HepG2 (cell line): ENCODE results near the gene GPALPP1. TPM values are rescaled to one million over a fixed set of nuclear protein-coding genes. Genes with fewer than 3 reads are reported as not detected.

Experiments
- ATAC-seq: fragments of 200-7000 bp; cut with Tn5 transposase; 3 replicates; pipeline ENCODE4 v1.9.1; 2020; ENCODE audit warnings: mild to moderate bottlenecking, moderate library complexity
- BruUV-seq: library from RNA; stranded (reverse); fragments of 400-500 nt; replicated peaks from 2 replicates; lab custom pipeline; 2021; lab: Mats Ljungman, UMichigan
- CTCF ChIA-PET: fragments of 300-600 bp; formaldehyde crosslinking; extraction: SDS; loops from one replicate; lab custom pipeline; 2021; ENCODE audit warnings: low total read pairs, inconsistent platforms, low intra/inter-chr PET ratio; lab: Yijun Ruan, JAX
- POLR2A ChIA-PET: fragments of 350-600 bp; sonication (Branson Sonifier 250); formaldehyde crosslinking; loops from one replicate; lab custom pipeline; 2020; ENCODE audit warnings: antibody characterized with exemption, inconsistent platforms; lab: Yijun Ruan, JAX
- DNase-seq: peaks from one replicate; pipeline ENCODE4 v3.0.0-alpha.2; 2015; ENCODE audit warnings: low spot score
- FAIRE-seq: peaks from 3 replicates; lab custom pipeline; 2011; peaks lifted over from hg19 to GRCh38; lab: Jason Lieb, UNC
- H2AFZ ChIP-seq: one replicate; pipeline ENCODE4 v1.6.1; 2011; ENCODE audit warnings: low read length, inconsistent platforms
- H3K27ac ChIP-seq: fragments of 300-600 bp; 3 replicates; pipeline ENCODE4 v1.8.0; 2011; ENCODE audit warnings: mixed run types, mild to moderate bottlenecking, mixed read lengths, low read length, inconsistent platforms; ENCODE audit not compliant: insufficient read depth; ENCODE audit errors: extremely low read length
- H3K27me3 ChIP-seq, 2 experiments: fragments of 200-600 bp in 1 of 2; 2 replicates in 1 of 2; 3 replicates in 1 of 2; pipeline versions ENCODE4 v1.6.0 to v1.8.0; 2011; ENCODE audit warnings: low read length in 2 of 2, mild to moderate bottlenecking in 2 of 2, moderate library complexity in 2 of 2, inconsistent platforms in 1 of 2; ENCODE audit not compliant: insufficient read depth in 2 of 2, control insufficient read depth in 1 of 2
- H3K36me3 ChIP-seq, 2 experiments: fragments of 200-600 bp in 1 of 2; replicated peaks in 1 of 2; 2 replicates in 1 of 2; 3 replicates in 1 of 2; pipeline versions ENCODE4 v1.5.1 to v1.8.0; 2011; ENCODE audit warnings: low read length in 2 of 2, inconsistent platforms in 1 of 2; ENCODE audit not compliant: insufficient read depth in 2 of 2, control insufficient read depth in 1 of 2
- H3K4me1 ChIP-seq: 2 replicates; pipeline ENCODE4 v1.5.1; 2012; ENCODE audit warnings: low read length, inconsistent platforms; ENCODE audit not compliant: insufficient read depth
- H3K4me2 ChIP-seq: 2 replicates; pipeline ENCODE4 v1.6.0; 2011; ENCODE audit warnings: low read depth, low read length, inconsistent platforms
- H3K4me3 ChIP-seq, 3 experiments: fragments of 200-600 bp in 1 of 3; sonication (generic), shearing (Covaris generic) in 1 of 3; replicated peaks in 1 of 3; 2 replicates each; pipeline ENCODE4 v1.5.1; 2011 to 2016; ENCODE audit warnings: low read length in 3 of 3, inconsistent platforms in 2 of 3, low read depth in 2 of 3, mild to moderate bottlenecking in 2 of 3, control low read depth in 1 of 3, mixed read lengths in 1 of 3; ENCODE audit not compliant: insufficient read depth in 1 of 3
- H3K79me2 ChIP-seq: one replicate; pipeline ENCODE4 v1.6.1; 2011; ENCODE audit warnings: low read length, inconsistent platforms; ENCODE audit not compliant: insufficient read depth
- H3K9ac ChIP-seq: 2 replicates; pipeline ENCODE4 v1.6.0; 2011; ENCODE audit warnings: mild to moderate bottlenecking, low read depth, low read length, inconsistent platforms; ENCODE audit not compliant: insufficient read depth
- H3K9me3 ChIP-seq: 2 replicates; pipeline ENCODE4 v1.5.1; 2012; ENCODE audit warnings: mild to moderate bottlenecking, low read length
- H4K20me1 ChIP-seq: 2 replicates; pipeline ENCODE4 v1.6.0; 2011; ENCODE audit warnings: inconsistent platforms, mild to moderate bottlenecking, low read length, moderate library complexity; ENCODE audit not compliant: insufficient read depth
- AGO2 ChIP-seq: fragments of 200-400 bp; formaldehyde crosslinking; optimal IDR thresholded peaks from 2 replicates; pipeline ENCODE3; 2017; ENCODE audit warnings: mild to moderate bottlenecking, low read depth, low read length, moderate library complexity
- IKZF5 ChIP-seq: IDR thresholded peaks from 2 replicates; pipeline ENCODE4 v1.6.1; 2018; ENCODE audit warnings: missing genetic modification reagents, mild to moderate bottlenecking, missing compliant biosample characterization
- KLF6 ChIP-seq: IDR thresholded peaks from 2 replicates; pipeline ENCODE4 v1.8.0; 2016; ENCODE audit warnings: missing biosample characterization, missing genetic modification reagents
- MTF2 ChIP-seq: sonication (generic); formaldehyde crosslinking; IDR thresholded peaks from 2 replicates; pipeline ENCODE4 v1.5.0; 2020; ENCODE audit warnings: missing genetic modification reagents, borderline replicate concordance
- RBAK ChIP-seq: sonication (generic); formaldehyde crosslinking; IDR thresholded peaks from 2 replicates; pipeline ENCODE4 v1.5.1; 2020; ENCODE audit warnings: mild to moderate bottlenecking, missing genetic modification reagents
- ZNF292 ChIP-seq: sonication (generic); formaldehyde crosslinking; IDR thresholded peaks from 2 replicates; pipeline ENCODE4 v1.8.1; 2022; ENCODE audit warnings: mild to moderate bottlenecking, low read depth, missing genetic modification reagents, borderline replicate concordance
- ZNF780A ChIP-seq: sonication (generic); formaldehyde crosslinking; IDR thresholded peaks from 2 replicates; pipeline ENCODE4 v1.8.0; 2022; ENCODE audit warnings: mild to moderate bottlenecking, missing genetic modification reagents, moderate library complexity
- ZSCAN22 ChIP-seq: sonication (generic); formaldehyde crosslinking; IDR thresholded peaks from 2 replicates; pipeline ENCODE4 v1.4.0; 2020; ENCODE audit warnings: mild to moderate bottlenecking, missing genetic modification reagents
- WGBS: methylation state at CpG from one replicate; pipeline ENCODE4 v1.1.6; 2017; ENCODE audit warnings: low lambda C conversion rate; 5-methylcytosine and 5-hydroxymethylcytosine counted together
- in situ Hi-C: cut with HindIII; loops from 2 replicates; pipeline ENCODE4 v1.10.0; 2017; ENCODE audit warnings: low pct_unique_long_range_greater_than_20kb; ENCODE audit not compliant: extremely low pct_ligation_motif_present
- intact Hi-C: fragments of 100-400 bp; cut with micrococcal nuclease; formaldehyde crosslinking; loops from one replicate; pipeline ENCODE4 v1.10.0; 2022; ENCODE audit not compliant: unreplicated experiment
- polyA plus RNA-seq, 8 experiments: library from polyadenylated mRNA; depleted of rRNA in 3 of 8; stranded (reverse) in 7 of 8; unstranded in 1 of 8; fragments of >200 nt; fragmentation: Illumina TruSeq in 4 of 8; extraction: Trizol in 4 of 8; gene quantifications; 2 replicates each; pipeline versions ENCODE4 v1.2.1 to v1.2.3, GENCODE V29; 2011 to 2016; ENCODE audit warnings: low read depth in 4 of 8, missing spikeins in 1 of 8, mixed read lengths in 1 of 8; ENCODE audit not compliant: insufficient read depth in 1 of 8
- total RNA-seq, 5 experiments: library from RNA; depleted of rRNA; stranded (reverse); fragments of >200 nt; fragmentation: Illumina TruSeq; extraction: Trizol; gene quantifications; 2 replicates each; pipeline ENCODE4 v1.2.3, GENCODE V29; 2016; ENCODE audit warnings: low read depth in 1 of 5
- TF ChIP-seq, protein P1 (sequence below): sonication (generic); formaldehyde crosslinking; IDR thresholded peaks from 2 replicates; pipeline ENCODE4 v1.5.0; 2020; ENCODE audit warnings: mild to moderate bottlenecking, missing genetic modification reagents, moderate library complexity
- TF ChIP-seq, protein P2 (sequence below): sonication (generic); formaldehyde crosslinking; IDR thresholded peaks from 2 replicates; pipeline ENCODE4 v1.4.0; 2020; ENCODE audit warnings: missing genetic modification reagents, low read depth, mild to moderate bottlenecking, borderline replicate concordance
- TF ChIP-seq, protein P3 (sequence below): sonication (generic); formaldehyde crosslinking; conservative IDR thresholded peaks from 2 replicates; pipeline ENCODE4 v1.4.0; 2020; ENCODE audit warnings: mild to moderate bottlenecking, missing genetic modification reagents, moderate library complexity

Gene GPALPP1
- total and polyA plus RNA-seq, 2 of the 13 experiments (the other 11 are each of a cell fraction or from before 2014, with no cell fraction given), result 12.1 to 23.1 TPM

GRCh38 chr13:44951184-44951583 is 38.2 kb upstream of the GPALPP1 start:
- H3K4me2 ChIP-seq, result no peak overlapping the region
- no peaks in the 10 kb centered on the region for H3K27me3 ChIP-seq
- BruUV-seq, result no TSS peak
- no peak overlapping the region for H3K27ac ChIP-seq
- intact Hi-C loops, result no loop called here
- H3K9me3 ChIP-seq, result no peaks in the 10 kb centered on the region
- in situ Hi-C loops, result loop anchor here (25.0 kb wide), 1 partner anchor 1039 kb away; no protein-coding TSS in a partner anchor
- H3K9ac ChIP-seq, result no peak overlapping the region
- FAIRE-seq (no peak), DNase-seq (no peak), ATAC-seq (no peak)
- TF ChIP-seq, protein P1, sequence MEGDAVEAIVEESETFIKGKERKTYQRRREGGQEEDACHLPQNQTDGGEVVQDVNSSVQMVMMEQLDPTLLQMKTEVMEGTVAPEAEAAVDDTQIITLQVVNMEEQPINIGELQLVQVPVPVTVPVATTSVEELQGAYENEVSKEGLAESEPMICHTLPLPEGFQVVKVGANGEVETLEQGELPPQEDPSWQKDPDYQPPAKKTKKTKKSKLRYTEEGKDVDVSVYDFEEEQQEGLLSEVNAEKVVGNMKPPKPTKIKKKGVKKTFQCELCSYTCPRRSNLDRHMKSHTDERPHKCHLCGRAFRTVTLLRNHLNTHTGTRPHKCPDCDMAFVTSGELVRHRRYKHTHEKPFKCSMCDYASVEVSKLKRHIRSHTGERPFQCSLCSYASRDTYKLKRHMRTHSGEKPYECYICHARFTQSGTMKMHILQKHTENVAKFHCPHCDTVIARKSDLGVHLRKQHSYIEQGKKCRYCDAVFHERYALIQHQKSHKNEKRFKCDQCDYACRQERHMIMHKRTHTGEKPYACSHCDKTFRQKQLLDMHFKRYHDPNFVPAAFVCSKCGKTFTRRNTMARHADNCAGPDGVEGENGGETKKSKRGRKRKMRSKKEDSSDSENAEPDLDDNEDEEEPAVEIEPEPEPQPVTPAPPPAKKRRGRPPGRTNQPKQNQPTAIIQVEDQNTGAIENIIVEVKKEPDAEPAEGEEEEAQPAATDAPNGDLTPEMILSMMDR (CRISPR knock-in tag), result no peak
- no peak for TF ChIP-seq ZNF780A (CRISPR knock-in tag)
- TF ChIP-seq AGO2, result no peak
- TF ChIP-seq KLF6, result no peak
- H3K79me2 ChIP-seq, result no peaks in the 10 kb centered on the region
- H3K4me1 ChIP-seq, result no peaks in the 10 kb centered on the region
- H3K36me3 ChIP-seq, result peaks cover 3 to 31% of the 10 kb centered on the region in 2 experiments; a peak in 4 of 5 replicates
- no peaks in the 10 kb centered on the region for H4K20me1 ChIP-seq
- ChIA-PET POLR2A (no interaction called here), CTCF (no interaction called here)
- no peak overlapping the region for H2AFZ ChIP-seq
- no peak overlapping the region for H3K4me3 ChIP-seq

GRCh38 chr13:44952671-44953070 is 36.7 kb upstream of the GPALPP1 start:
- ChIA-PET CTCF (no interaction called here), POLR2A (no interaction called here)
- H3K36me3 ChIP-seq, result peaks cover 3 to 35% of the 10 kb centered on the region in 2 experiments; a peak in 4 of 5 replicates
- no peaks in the 10 kb centered on the region for H3K27me3 ChIP-seq
- H3K4me1 ChIP-seq, result no peaks in the 10 kb centered on the region
- WGBS, result 98% methylated on average over 2 of the region's 2 CpGs
- intact Hi-C loops (no loop called here), in situ Hi-C loops (loop anchor here (25.0 kb wide), 1 partner anchor 1040 kb away; no protein-coding TSS in a partner anchor)
- H3K4me3 ChIP-seq, result no peak overlapping the region
- H4K20me1 ChIP-seq, result no peaks in the 10 kb centered on the region
- H3K27ac ChIP-seq, result no peak overlapping the region
- no peak overlapping the region for H2AFZ ChIP-seq
- H3K79me2 ChIP-seq, result no peaks in the 10 kb centered on the region
- no TSS peak for BruUV-seq
- no peak for FAIRE-seq
- H3K9ac ChIP-seq, result no peak overlapping the region
- no peak overlapping the region for H3K4me2 ChIP-seq
- H3K9me3 ChIP-seq, result no peaks in the 10 kb centered on the region
- no peak for DNase-seq
- no peak for ATAC-seq
- TF ChIP-seq, protein P2, sequence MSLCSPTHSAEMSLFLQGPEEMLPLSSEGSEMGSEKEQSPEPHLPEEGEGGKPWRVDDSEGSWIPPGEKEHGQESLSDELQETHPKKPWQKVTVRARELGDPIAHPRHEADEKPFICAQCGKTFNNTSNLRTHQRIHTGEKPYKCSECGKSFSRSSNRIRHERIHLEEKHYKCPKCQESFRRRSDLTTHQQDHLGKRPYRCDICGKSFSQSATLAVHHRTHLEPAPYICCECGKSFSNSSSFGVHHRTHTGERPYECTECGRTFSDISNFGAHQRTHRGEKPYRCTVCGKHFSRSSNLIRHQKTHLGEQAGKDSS (CRISPR knock-in tag), result no peak
- TF ChIP-seq IKZF5 (CRISPR knock-in tag) (no peak), MTF2 (CRISPR knock-in tag) (no peak), ZSCAN22 (CRISPR knock-in tag) (no peak), ZNF292 (CRISPR knock-in tag) (no peak), RBAK (CRISPR knock-in tag) (no peak)
- TF ChIP-seq, protein P3, sequence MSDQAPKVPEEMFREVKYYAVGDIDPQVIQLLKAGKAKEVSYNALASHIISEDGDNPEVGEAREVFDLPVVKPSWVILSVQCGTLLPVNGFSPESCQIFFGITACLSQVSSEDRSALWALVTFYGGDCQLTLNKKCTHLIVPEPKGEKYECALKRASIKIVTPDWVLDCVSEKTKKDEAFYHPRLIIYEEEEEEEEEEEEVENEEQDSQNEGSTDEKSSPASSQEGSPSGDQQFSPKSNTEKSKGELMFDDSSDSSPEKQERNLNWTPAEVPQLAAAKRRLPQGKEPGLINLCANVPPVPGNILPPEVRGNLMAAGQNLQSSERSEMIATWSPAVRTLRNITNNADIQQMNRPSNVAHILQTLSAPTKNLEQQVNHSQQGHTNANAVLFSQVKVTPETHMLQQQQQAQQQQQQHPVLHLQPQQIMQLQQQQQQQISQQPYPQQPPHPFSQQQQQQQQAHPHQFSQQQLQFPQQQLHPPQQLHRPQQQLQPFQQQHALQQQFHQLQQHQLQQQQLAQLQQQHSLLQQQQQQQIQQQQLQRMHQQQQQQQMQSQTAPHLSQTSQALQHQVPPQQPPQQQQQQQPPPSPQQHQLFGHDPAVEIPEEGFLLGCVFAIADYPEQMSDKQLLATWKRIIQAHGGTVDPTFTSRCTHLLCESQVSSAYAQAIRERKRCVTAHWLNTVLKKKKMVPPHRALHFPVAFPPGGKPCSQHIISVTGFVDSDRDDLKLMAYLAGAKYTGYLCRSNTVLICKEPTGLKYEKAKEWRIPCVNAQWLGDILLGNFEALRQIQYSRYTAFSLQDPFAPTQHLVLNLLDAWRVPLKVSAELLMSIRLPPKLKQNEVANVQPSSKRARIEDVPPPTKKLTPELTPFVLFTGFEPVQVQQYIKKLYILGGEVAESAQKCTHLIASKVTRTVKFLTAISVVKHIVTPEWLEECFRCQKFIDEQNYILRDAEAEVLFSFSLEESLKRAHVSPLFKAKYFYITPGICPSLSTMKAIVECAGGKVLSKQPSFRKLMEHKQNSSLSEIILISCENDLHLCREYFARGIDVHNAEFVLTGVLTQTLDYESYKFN (CRISPR knock-in tag), result no peak
